WTC11 (cell line): ENCODE data around the gene CASP12. TPM values are rescaled to one million over a fixed set of nuclear protein-coding genes. Genes with fewer than 3 reads are reported as not detected.

ENCODE experiments used
- ATAC-seq: fragments of 200-7000 bp; cut with Tn5 transposase; 2 replicates; pipeline ENCODE4 v1.10.0; 2021; ENCODE audit warnings: mild to moderate bottlenecking, moderate library complexity
- CTCF ChIA-PET: fragments of 300-600 bp; sonication (Branson Sonifier 250); formaldehyde crosslinking; loops from one replicate; lab custom pipeline; 2021; ENCODE audit warnings: antibody characterized with exemption; lab: Charles Lee
- POLR2A ChIA-PET: fragments of 350-600 bp; sonication (Branson Sonifier 250); formaldehyde crosslinking; loops from one replicate; lab custom pipeline; 2021; ENCODE audit warnings: antibody characterized with exemption; lab: Charles Lee
- DNase-seq: peaks from one replicate; pipeline ENCODE4 v3.0.0; 2021; ENCODE audit warnings: low spot score
- H3K27ac Mint-ChIP-seq: 2 replicates; pipeline ENCODE4 v1.8.0; 2021; ENCODE audit warnings: mixed read lengths
- H3K27me3 Mint-ChIP-seq: 2 replicates; pipeline ENCODE4 v1.8.0; 2021; ENCODE audit warnings: low read depth, mild to moderate bottlenecking, moderate library complexity, mixed read lengths
- H3K36me3 Mint-ChIP-seq: 2 replicates; pipeline ENCODE4 v1.8.0; 2021; ENCODE audit warnings: mixed read lengths
- H3K4me1 Mint-ChIP-seq: 2 replicates; pipeline ENCODE4 v1.8.0; 2022; ENCODE audit warnings: mixed read lengths
- H3K4me3 Mint-ChIP-seq: 2 replicates; pipeline ENCODE4 v1.8.0; 2021; ENCODE audit warnings: mild to moderate bottlenecking, moderate library complexity, mixed read lengths
- H3K9me3 Mint-ChIP-seq: 2 replicates; pipeline ENCODE4 v1.8.0; 2021; ENCODE audit warnings: mixed read lengths
- ESRRA ChIP-seq: sonication (generic); formaldehyde crosslinking; IDR thresholded peaks from 2 replicates; pipeline ENCODE4 v1.8.1; 2022; ENCODE audit warnings: mild to moderate bottlenecking, missing genetic modification reagents, borderline replicate concordance
- SOX15 ChIP-seq: fragments of 250-450 bp; sonication (Bioruptor Pico); IDR thresholded peaks from 2 replicates; pipeline ENCODE4 v1.9.0; 2021; ENCODE audit warnings: mild to moderate bottlenecking
- TCF7 ChIP-seq: sonication (generic); formaldehyde crosslinking; IDR thresholded peaks from 2 replicates; pipeline ENCODE4 v1.8.0; 2022; ENCODE audit warnings: mild to moderate bottlenecking, low read depth, missing genetic modification reagents, moderate library complexity
- TEAD4 ChIP-seq: sonication (generic); formaldehyde crosslinking; IDR thresholded peaks from 2 replicates; pipeline ENCODE4 v1.8.0; 2022; ENCODE audit warnings: mild to moderate bottlenecking, missing genetic modification reagents
- ZBTB21 ChIP-seq: sonication (generic); formaldehyde crosslinking; IDR thresholded peaks from 2 replicates; pipeline ENCODE4 v1.8.1; 2023; ENCODE audit warnings: mild to moderate bottlenecking, missing genetic modification reagents, borderline replicate concordance
- ZNF232 ChIP-seq: sonication (generic); formaldehyde crosslinking; IDR thresholded peaks from 2 replicates; pipeline ENCODE4 v1.8.0; 2022; ENCODE audit warnings: mild to moderate bottlenecking, missing genetic modification reagents
- ZNF396 ChIP-seq: fragments of 250-450 bp; sonication (Bioruptor Pico); IDR thresholded peaks from 2 replicates; pipeline ENCODE4 v1.8.0; 2021; ENCODE audit warnings: mild to moderate bottlenecking, moderate library complexity, borderline replicate concordance
- ZNF423 ChIP-seq: fragments of 250-450 bp; sonication (Bioruptor Pico); IDR thresholded peaks from 2 replicates; pipeline ENCODE4 v2.1.2; 2022; ENCODE audit warnings: mild to moderate bottlenecking, moderate library complexity
- total RNA-seq: library from RNA; stranded (reverse); gene quantifications from 3 replicates; pipeline ENCODE4 v1.2.3, GENCODE V29; 2021
- TF ChIP-seq, protein P1 (sequence below): fragments of 200-600 bp; IDR thresholded peaks from 2 replicates; pipeline ENCODE4 v1.8.0; 2022; ENCODE audit warnings: antibody characterized with exemption
- TF ChIP-seq, protein P2 (sequence below): fragments of 250-450 bp; sonication (Bioruptor Pico); IDR thresholded peaks from 2 replicates; pipeline ENCODE4 v1.9.0; 2021; ENCODE audit warnings: mild to moderate bottlenecking
- TF ChIP-seq, protein P3 (sequence below): sonication (generic); formaldehyde crosslinking; IDR thresholded peaks from 2 replicates; pipeline ENCODE4 v1.8.0; 2023; ENCODE audit warnings: mild to moderate bottlenecking, missing genetic modification reagents
- TF ChIP-seq, protein P4 (sequence below): sonication (generic); formaldehyde crosslinking; IDR thresholded peaks from 2 replicates; pipeline ENCODE4 v1.8.0; 2022; ENCODE audit warnings: mild to moderate bottlenecking, missing genetic modification reagents
- TF ChIP-seq, protein P5 (sequence below): sonication (generic); formaldehyde crosslinking; IDR thresholded peaks from 2 replicates; pipeline ENCODE4 v1.8.1; 2022; ENCODE audit warnings: mild to moderate bottlenecking, missing genetic modification reagents, moderate library complexity, borderline replicate concordance

CASP12 gene
- total RNA-seq, 1 experiment from 2014 or later: not detected

DNA sequence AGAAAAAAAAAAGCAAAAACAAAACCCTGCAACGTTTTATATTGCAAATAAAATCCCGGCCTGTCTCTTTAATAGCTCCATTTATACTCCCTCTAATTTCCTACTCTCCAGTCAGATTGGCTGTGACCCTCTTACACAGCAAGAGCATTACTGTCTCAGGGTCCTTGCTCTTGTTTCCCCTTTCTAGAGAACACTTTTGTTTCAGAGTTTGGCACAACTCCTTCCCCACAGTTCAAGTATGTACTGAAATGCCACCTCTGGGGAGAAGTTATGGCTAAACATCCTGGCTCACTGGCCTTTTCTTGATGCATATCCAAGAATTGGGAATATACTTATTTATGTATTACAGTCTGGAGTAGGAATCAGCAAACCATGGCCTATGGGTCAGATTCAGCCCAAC lies 2.6 kb downstream of the CASP12 start (continued):
- TF ChIP-seq ZNF423 (no peak), ZNF232 (CRISPR knock-in tag) (no peak), TEAD4 (CRISPR knock-in tag) (no peak)

DNA sequence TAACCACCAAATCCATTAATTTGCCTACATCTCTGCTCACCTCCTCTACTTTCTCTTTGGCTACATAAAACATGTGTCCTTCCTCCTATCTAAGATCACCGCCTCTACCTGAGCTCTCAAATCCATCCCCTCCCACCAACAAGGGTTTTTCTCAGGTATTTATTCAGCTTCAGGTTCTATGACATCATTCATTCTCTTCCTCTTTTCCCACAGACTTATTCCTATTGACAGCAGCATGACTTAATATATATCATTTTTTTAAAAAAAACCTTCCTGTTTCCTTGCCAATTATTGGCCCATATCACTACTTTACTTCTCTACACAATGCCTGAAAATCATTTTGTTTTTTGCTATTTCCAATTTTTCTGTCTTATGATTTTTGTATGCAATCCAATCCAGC lies 4.4 kb downstream of the CASP12 start:
- Mint-ChIP-seq H3K36me3 (0 out of 2 replicates have a peak, but pooled peaks cover 2% of the 10 kb centered on the region), H3K27me3 (no peaks in the 10 kb centered on the region), H3K4me3 (no peak overlapping the region), H3K4me1 (peaks cover 51% of the 10 kb centered on the region), H3K9me3 (peaks cover 4% of the 10 kb centered on the region; the same call in 1 of the 2 replicates), H3K27ac (no peak overlapping the region; the same call in 1 of the 2 replicates)
- CTCF ChIA-PET: no interaction called here
- POLR2A ChIA-PET: no interaction called here
- DNase-seq: no peak
- ATAC-seq: no peak
- TF ChIP-seq, protein P1, sequence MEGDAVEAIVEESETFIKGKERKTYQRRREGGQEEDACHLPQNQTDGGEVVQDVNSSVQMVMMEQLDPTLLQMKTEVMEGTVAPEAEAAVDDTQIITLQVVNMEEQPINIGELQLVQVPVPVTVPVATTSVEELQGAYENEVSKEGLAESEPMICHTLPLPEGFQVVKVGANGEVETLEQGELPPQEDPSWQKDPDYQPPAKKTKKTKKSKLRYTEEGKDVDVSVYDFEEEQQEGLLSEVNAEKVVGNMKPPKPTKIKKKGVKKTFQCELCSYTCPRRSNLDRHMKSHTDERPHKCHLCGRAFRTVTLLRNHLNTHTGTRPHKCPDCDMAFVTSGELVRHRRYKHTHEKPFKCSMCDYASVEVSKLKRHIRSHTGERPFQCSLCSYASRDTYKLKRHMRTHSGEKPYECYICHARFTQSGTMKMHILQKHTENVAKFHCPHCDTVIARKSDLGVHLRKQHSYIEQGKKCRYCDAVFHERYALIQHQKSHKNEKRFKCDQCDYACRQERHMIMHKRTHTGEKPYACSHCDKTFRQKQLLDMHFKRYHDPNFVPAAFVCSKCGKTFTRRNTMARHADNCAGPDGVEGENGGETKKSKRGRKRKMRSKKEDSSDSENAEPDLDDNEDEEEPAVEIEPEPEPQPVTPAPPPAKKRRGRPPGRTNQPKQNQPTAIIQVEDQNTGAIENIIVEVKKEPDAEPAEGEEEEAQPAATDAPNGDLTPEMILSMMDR: no peak
- TF ChIP-seq ZNF396 (CRISPR knock-in tag) (no peak), ESRRA (no peak), TCF7 (CRISPR knock-in tag) (no peak), ZBTB21 (CRISPR knock-in tag) (no peak)

DNA sequence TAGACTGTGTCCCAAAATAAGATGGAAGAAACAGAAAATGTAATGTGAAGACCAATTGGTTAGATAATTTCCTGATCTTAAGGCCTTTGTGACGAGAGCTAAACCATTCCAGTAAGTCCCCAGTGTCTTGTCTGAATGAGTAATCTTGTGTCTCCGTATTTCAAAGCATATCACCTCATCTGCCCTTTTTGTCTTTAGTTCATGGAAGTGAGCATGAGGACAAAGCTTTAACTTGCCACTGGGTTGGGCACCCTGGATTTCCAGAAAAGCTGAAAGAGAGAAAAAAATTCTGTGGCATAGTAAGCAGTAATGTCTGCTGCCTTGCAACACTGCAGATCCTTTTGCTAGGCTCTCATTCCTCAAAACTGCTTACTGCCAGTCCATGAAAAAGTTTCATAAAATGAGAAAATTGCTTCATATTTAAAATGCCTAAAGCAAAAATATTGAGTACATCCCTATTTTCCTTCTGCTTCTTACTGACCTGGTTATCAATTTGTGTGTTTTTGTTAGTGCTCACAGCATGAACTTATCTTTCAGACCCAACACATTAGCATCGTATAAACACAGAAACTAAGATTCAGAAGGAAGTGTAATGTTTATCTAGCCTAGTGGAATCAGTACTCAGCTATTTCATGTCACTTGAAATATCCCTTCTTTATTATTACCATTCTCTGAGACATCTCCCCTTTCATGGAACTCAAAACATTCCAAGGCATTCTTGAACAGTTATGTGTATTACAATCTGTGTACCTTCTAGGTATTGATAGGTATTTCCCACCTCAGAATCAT lies 5.3 kb downstream of the CASP12 start:
- POLR2A ChIA-PET: no interaction called here
- H3K4me3 Mint-ChIP-seq: no peak overlapping the region
- H3K4me1 Mint-ChIP-seq: peaks cover 44% of the 10 kb centered on the region
- H3K27ac Mint-ChIP-seq: no peak overlapping the region
- 0 out of 2 replicates have a peak, but pooled peaks cover 2% of the 10 kb centered on the region for H3K36me3 Mint-ChIP-seq
- peaks cover 4% of the 10 kb centered on the region; the same call in 1 of the 2 replicates for H3K9me3 Mint-ChIP-seq
- TF ChIP-seq SOX15 (CRISPR knock-in tag) (no peak), ZBTB21 (CRISPR knock-in tag) (no peak)
- TF ChIP-seq, protein P2, sequence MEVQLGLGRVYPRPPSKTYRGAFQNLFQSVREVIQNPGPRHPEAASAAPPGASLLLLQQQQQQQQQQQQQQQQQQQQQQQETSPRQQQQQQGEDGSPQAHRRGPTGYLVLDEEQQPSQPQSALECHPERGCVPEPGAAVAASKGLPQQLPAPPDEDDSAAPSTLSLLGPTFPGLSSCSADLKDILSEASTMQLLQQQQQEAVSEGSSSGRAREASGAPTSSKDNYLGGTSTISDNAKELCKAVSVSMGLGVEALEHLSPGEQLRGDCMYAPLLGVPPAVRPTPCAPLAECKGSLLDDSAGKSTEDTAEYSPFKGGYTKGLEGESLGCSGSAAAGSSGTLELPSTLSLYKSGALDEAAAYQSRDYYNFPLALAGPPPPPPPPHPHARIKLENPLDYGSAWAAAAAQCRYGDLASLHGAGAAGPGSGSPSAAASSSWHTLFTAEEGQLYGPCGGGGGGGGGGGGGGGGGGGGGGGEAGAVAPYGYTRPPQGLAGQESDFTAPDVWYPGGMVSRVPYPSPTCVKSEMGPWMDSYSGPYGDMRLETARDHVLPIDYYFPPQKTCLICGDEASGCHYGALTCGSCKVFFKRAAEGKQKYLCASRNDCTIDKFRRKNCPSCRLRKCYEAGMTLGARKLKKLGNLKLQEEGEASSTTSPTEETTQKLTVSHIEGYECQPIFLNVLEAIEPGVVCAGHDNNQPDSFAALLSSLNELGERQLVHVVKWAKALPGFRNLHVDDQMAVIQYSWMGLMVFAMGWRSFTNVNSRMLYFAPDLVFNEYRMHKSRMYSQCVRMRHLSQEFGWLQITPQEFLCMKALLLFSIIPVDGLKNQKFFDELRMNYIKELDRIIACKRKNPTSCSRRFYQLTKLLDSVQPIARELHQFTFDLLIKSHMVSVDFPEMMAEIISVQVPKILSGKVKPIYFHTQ (CRISPR knock-in tag): no peak
- TF ChIP-seq, protein P3, sequence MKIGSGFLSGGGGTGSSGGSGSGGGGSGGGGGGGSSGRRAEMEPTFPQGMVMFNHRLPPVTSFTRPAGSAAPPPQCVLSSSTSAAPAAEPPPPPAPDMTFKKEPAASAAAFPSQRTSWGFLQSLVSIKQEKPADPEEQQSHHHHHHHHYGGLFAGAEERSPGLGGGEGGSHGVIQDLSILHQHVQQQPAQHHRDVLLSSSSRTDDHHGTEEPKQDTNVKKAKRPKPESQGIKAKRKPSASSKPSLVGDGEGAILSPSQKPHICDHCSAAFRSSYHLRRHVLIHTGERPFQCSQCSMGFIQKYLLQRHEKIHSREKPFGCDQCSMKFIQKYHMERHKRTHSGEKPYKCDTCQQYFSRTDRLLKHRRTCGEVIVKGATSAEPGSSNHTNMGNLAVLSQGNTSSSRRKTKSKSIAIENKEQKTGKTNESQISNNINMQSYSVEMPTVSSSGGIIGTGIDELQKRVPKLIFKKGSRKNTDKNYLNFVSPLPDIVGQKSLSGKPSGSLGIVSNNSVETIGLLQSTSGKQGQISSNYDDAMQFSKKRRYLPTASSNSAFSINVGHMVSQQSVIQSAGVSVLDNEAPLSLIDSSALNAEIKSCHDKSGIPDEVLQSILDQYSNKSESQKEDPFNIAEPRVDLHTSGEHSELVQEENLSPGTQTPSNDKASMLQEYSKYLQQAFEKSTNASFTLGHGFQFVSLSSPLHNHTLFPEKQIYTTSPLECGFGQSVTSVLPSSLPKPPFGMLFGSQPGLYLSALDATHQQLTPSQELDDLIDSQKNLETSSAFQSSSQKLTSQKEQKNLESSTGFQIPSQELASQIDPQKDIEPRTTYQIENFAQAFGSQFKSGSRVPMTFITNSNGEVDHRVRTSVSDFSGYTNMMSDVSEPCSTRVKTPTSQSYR (CRISPR knock-in tag): no peak
- TF ChIP-seq, protein P4, sequence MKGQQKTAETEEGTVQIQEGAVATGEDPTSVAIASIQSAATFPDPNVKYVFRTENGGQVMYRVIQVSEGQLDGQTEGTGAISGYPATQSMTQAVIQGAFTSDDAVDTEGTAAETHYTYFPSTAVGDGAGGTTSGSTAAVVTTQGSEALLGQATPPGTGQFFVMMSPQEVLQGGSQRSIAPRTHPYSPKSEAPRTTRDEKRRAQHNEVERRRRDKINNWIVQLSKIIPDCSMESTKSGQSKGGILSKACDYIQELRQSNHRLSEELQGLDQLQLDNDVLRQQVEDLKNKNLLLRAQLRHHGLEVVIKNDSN (CRISPR knock-in tag): no peak
- TF ChIP-seq, protein P5, sequence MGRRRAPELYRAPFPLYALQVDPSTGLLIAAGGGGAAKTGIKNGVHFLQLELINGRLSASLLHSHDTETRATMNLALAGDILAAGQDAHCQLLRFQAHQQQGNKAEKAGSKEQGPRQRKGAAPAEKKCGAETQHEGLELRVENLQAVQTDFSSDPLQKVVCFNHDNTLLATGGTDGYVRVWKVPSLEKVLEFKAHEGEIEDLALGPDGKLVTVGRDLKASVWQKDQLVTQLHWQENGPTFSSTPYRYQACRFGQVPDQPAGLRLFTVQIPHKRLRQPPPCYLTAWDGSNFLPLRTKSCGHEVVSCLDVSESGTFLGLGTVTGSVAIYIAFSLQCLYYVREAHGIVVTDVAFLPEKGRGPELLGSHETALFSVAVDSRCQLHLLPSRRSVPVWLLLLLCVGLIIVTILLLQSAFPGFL (CRISPR knock-in tag): no peak
- TF ChIP-seq, all 79 proteins: peak for 0
- DNase-seq: no peak
- no peak for ATAC-seq
- CTCF ChIA-PET: no interaction called here
- H3K27me3 Mint-ChIP-seq: no peaks in the 10 kb centered on the region
